ENCODE results near the gene CYTH1. TPM values are rescaled to one million over a fixed set of nuclear protein-coding genes. Genes with fewer than 3 reads are reported as not detected.

The CYTH1 gene
- polyA plus RNA-seq, 1 of the 3 experiments (the other 2 are of a cell fraction), result 23.8 TPM

DNA sequence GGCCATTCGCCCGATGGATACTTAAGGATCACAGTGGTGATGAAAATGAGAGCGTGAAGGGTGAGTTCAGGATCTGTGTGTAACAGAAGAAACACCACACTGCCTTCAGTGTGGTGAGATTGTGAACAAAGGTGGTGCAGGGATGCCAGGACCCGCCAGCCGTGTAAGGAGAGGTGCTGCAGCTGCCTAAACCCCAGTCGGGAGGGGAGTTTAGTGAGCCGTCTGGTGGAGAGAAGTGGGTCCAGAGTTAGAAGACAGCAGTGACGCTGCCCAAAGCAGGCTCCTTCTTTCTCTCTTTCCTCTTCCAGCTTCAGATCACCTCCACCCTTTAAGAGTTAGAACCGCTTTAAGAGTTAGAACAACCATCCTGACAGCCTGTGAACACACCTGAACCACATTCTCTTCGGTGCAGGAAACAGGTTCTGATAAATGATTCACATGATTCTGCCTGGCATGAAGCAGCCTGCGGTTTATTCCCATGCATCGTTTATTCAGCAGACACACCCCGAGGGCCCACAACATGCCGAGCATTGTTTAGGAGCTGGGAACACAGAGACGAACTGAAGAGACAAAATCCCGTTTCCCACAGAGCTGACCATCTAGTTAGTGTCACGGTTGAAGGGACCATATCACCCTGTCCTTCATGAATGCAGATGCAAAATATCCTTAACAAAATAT, 120.8 kb downstream of the CYTH1 start:
- TF ChIP-seq GATA2 (CRISPR knock-in tag; IDR thresholded peaks at IDR 0.05), result no peak
- Histone ChIP-seq H3K36me3 (replicated peaks in 1 of 2; ENCODE audit: control insufficient read depth in 1 of 2, insufficient read depth in 2 of 2, low read length in 1 of 2) (no peaks in the 10 kb centered on the region), H3K4me1 (ENCODE audit: control insufficient read depth in 1 of 2, insufficient read depth in 2 of 2, low read depth in 1 of 2, low read length in 1 of 2) (peaks cover 0 to 10% of the 10 kb centered on the region in 2 experiments; a peak in 1 of 4 replicates), H3K9me2 (no peaks in the 10 kb centered on the region), H2AFZ (ENCODE audit: low read depth) (no peak overlapping the region), H3K4me2 (no peak overlapping the region), H3K79me2 (ENCODE audit: insufficient read depth) (no peaks in the 10 kb centered on the region), H3F3A (replicated peaks; ENCODE audit: insufficient read depth) (peaks cover 5% of the 10 kb centered on the region), H4K20me1 (ENCODE audit: insufficient read depth) (no peaks in the 10 kb centered on the region), H3K9me3 (no peaks in the 10 kb centered on the region), H3K4me3 (ENCODE audit: low read depth in 2 of 2, low read length in 1 of 2) (no peak overlapping the region), H3K27ac (ENCODE audit: low read depth in 2 of 2, low read length in 1 of 2) (no peak overlapping the region), H3K9ac (no peak overlapping the region), H3K27me3 (ENCODE audit: insufficient read depth) (no peaks in the 10 kb centered on the region)
- POLR2A ChIA-PET, result no interaction called here
- CTCF ChIA-PET, result no interaction called here
- no peak for DNase-seq
- WGBS (ENCODE audit: low lambda C conversion rate), result 69% methylated on average over 17 of the region's 17 CpGs

DNA sequence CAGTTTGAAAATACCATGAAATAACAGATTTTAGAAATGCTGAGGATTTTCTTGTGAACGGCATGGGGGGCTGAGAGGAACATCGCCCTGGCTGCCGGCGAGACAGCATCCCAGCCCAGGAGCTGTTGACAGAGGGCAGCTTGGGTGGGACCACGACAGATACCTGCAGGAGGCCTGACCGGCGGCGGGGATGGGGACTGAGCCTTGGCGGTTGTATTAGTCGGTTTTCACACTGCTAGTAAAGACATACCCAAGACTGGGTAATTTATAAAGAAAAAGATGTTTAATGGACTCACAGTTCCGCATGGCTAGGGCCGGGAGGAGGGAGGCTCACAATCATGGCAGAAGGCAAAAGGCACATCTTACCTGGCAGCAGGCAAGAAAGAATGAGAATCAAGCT, 122.5 kb downstream of the CYTH1 start:
- H3K4me1 ChIP-seq (ENCODE audit: control insufficient read depth in 1 of 2, insufficient read depth in 2 of 2, low read depth in 1 of 2, low read length in 1 of 2), result no peaks in the 10 kb centered on the region; a peak in 1 of 4 replicates
- H4K20me1 ChIP-seq (ENCODE audit: insufficient read depth), result no peaks in the 10 kb centered on the region
- no peaks in the 10 kb centered on the region for H3K9me3 ChIP-seq
- DNase-seq, result no peak
- no peaks in the 10 kb centered on the region for H3K9me2 ChIP-seq
- CTCF ChIA-PET, result no interaction called here
- H3K36me3 ChIP-seq (replicated peaks in 1 of 2; ENCODE audit: control insufficient read depth in 1 of 2, insufficient read depth in 2 of 2, low read length in 1 of 2), result no peaks in the 10 kb centered on the region
- POLR2A ChIA-PET, result no interaction called here
- H3K79me2 ChIP-seq (ENCODE audit: insufficient read depth), result no peaks in the 10 kb centered on the region
- no peaks in the 10 kb centered on the region for H3K27me3 ChIP-seq (ENCODE audit: insufficient read depth)
- H3F3A ChIP-seq (replicated peaks; ENCODE audit: insufficient read depth), result peaks cover 5% of the 10 kb centered on the region
- no peak overlapping the region for H3K9ac ChIP-seq
- WGBS (ENCODE audit: low lambda C conversion rate), result 90% methylated on average over 12 of the region's 12 CpGs
- no peak overlapping the region for H3K27ac ChIP-seq (ENCODE audit: low read depth in 2 of 2, low read length in 1 of 2)
- H3K4me2 ChIP-seq, result no peak overlapping the region
- H2AFZ ChIP-seq (ENCODE audit: low read depth), result no peak overlapping the region
- H3K4me3 ChIP-seq (ENCODE audit: low read depth in 2 of 2, low read length in 1 of 2), result no peak overlapping the region
- TF ChIP-seq CHD2 (IDR thresholded peaks at IDR 0.05; ENCODE audit: low read length, partially characterized antibody) (no peak), TAF1 (IDR thresholded peaks at IDR 0.05; ENCODE audit: borderline replicate concordance, low read depth, low read length) (no peak), GATA2 (CRISPR knock-in tag; IDR thresholded peaks at IDR 0.05) (no peak), ELF1 (IDR thresholded peaks at IDR 0.05) (no peak), RXRA (IDR thresholded peaks at IDR 0.05; ENCODE audit: borderline replicate concordance, low read depth) (no peak), MEF2A (IDR thresholded peaks at IDR 0.05; ENCODE audit: borderline replicate concordance, low read depth) (no peak)
- TF ChIP-seq, protein P1, sequence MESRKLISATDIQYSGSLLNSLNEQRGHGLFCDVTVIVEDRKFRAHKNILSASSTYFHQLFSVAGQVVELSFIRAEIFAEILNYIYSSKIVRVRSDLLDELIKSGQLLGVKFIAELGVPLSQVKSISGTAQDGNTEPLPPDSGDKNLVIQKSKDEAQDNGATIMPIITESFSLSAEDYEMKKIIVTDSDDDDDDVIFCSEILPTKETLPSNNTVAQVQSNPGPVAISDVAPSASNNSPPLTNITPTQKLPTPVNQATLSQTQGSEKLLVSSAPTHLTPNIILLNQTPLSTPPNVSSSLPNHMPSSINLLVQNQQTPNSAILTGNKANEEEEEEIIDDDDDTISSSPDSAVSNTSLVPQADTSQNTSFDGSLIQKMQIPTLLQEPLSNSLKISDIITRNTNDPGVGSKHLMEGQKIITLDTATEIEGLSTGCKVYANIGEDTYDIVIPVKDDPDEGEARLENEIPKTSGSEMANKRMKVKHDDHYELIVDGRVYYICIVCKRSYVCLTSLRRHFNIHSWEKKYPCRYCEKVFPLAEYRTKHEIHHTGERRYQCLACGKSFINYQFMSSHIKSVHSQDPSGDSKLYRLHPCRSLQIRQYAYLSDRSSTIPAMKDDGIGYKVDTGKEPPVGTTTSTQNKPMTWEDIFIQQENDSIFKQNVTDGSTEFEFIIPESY (IDR thresholded peaks at IDR 0.05; ENCODE audit: borderline replicate concordance, low read depth), result no peak
- TF ChIP-seq, protein P2, sequence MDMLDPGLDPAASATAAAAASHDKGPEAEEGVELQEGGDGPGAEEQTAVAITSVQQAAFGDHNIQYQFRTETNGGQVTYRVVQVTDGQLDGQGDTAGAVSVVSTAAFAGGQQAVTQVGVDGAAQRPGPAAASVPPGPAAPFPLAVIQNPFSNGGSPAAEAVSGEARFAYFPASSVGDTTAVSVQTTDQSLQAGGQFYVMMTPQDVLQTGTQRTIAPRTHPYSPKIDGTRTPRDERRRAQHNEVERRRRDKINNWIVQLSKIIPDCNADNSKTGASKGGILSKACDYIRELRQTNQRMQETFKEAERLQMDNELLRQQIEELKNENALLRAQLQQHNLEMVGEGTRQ (IDR thresholded peaks at IDR 0.05; ENCODE audit: borderline replicate concordance, low read depth, low read length), result no peak
